COLO829 (cell line): ENCODE data around the gene FAM177B.

Experiments used
- DNase-seq: peaks from one replicate; pipeline ENCODE4 v3.0.0; 2012; ENCODE audit warnings: low spot score

FAM177B gene

DNA sequence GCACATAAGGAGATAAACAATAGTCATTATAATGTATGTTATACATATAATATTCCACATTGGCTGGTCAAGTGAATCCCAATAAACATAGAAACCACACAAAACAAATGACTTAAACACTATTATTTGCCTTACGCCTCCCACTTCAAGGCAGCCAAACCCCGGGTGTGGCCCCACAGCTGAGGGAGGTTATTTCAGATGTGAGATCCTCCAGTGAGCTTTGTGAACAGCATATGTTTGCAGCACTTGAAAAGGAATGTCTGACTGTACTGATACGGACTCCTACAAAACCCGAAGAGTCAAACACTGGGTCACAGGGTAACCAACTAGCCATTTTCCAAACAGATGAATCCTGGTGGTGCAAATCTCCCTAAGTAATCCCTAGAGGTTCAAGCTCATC lies 50.7 kb downstream of the FAM177B start:
- no peak for DNase-seq

DNA sequence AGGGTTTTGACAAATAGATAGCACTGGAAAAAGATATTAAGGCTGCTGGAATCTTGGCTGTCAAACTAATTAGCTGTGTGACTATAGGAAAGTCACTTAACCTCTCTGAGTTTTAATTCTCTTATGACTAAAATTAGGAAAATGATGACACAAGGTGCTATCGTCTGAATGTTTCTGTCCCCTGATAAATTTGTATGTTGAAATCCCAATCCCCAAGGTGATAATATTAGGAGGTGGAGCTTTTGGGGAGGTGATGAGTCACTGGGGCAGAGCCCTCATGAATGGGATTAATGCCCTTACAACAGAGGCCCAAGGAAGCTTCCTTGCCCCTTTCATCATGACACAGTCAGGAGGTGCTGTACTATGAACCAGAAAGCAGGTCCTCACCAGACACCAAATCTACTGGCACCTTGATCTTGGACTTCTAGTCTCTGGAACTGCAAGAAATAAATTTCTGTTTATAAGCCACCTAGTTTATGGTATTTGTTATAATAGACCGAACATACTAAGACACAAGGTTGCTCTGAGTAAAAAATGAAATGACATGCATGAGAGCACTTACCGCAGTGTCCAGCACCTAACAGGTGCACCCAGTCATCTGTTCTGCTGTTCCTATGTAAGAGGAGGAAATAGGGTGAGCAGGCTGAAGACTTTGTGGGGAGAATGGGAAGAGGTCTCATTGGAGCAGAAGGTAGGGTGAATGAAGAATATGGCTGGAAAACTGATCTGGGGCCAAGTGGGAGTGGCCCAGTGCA lies 51.6 kb downstream of the FAM177B start:
- DNase-seq, result no peak

DNA sequence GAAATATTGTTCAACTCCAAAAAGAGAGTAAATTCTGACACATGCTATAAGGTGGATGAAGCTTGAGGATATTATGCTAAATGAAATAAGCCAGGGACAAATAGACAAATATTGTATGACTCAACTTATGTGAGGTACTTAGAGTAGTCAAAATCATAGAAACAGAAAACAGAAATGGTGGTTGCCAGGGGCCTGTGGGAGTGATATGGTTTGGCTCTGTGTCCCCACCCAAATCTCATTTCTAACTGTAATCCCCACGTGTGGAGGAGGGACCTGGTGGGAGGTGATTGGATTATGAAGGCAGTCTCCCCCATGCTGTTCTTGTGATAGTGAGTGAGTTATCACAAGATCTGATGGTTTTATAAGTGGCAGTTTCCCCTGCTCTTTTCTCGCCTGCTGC lies 53.1 kb downstream of the FAM177B start:
- no peak for DNase-seq

DNA sequence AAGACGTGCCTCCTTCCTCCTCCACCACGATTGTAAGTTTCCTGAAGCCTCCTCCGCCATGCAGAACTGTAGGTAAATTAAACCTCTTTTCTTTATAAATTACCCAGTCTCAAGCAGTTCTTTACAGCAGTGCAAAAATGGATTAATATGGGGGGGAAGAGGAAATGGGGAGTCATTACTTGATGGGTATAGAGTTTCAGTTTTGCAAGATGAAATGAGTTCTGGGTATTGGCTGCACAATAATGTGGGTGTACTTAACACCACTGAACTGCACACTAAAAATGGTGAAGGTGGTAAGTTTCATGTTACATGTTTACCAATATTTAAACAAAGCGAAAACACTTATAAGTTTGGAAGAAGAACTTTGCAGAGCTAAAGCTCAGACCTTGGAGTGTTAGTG lies 53.5 kb downstream of the FAM177B start:
- no peak for DNase-seq

DNA sequence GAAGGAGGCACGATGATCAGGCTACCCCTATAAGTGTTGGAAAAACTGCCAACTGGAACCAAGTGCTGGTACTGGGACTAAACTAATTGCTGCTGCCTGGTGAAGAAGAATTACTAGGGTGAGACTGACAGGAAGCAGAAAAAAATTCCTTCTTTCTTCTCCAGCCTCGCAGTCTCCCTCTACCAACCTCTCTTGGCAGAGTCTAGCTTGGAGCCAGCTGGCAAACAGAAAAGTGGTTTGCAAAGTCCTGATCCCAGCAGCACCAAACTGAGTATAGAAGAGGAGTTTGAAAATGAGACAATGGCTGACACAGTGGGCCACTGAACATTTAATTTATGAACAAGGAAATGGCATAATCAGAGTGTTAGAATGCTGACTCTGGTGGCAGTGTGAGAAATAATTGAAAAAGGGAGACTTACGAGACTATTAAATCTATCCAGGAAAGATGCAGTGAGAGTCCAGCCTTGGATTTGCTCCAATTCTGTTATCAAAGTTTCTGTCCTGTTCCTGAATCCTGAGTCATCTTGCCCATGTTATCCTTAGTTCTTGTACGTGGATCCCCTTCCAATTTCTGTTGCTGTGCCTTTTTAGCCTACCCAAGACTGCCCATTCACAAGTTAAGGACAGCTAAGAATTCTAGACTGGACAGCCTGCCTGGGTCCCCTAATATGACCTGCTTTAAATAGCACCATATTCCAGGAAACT lies 54.2 kb downstream of the FAM177B start:
- no peak for DNase-seq

DNA sequence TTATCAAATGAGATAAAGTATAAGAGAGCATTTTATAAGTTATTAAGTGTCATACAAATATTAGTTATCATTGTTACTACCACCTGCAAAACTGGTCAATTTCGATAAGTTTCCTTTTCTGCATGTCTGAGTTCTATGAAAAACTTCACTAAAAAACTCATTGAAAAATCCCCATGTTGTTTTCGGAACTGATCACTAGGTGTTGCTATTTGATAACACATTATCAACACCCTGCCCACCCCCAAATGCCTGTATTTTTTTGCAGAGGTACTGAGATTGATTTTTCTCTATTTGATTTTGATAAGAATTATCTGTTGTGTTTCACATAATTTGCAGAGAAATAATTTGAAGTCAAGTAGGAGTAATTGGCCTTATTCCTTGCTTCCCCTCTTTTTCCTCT lies 55.7 kb downstream of the FAM177B start:
- peak; percentile 71 for DNase-seq

DNA sequence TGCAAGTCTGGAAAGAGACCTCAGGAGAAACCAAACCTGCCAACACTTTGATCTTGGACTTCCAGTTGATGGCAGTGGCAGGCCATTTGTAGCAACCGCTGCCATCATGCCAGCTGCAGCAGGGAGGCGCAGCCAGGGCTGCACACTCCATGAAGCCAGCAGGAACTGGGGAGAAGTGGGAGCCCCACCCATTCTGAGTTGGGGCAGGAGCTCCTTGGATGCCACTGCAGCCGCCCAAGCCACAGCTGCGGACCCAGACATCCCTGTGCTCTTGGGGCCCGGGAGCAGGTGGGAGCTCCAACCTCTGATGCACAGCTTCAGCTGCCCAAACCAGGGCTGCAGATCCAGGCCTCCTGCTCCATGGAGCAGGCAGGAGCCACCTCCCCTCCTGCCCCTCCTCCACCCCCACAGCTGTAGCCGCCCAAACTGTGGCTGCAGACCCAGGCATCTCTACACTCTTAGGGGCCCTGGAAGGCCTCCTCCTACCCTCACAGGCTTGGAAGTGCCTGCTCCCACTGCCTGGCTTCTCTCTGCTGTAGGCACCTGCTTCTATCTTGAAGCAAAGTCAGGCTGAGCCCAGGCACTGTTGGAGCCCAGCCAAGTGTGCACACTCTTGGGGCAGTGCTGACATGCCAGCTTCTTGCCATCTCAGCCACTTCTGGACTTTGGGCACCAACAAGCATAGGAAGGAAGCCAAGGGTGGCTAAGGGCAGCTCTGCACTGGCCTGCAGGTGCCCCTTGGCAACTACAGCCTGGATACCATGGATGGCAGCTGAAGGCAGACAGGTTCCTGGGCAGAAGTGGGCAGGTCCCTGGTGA lies 57.9 kb downstream of the FAM177B start:
- DNase-seq, result no peak

DNA sequence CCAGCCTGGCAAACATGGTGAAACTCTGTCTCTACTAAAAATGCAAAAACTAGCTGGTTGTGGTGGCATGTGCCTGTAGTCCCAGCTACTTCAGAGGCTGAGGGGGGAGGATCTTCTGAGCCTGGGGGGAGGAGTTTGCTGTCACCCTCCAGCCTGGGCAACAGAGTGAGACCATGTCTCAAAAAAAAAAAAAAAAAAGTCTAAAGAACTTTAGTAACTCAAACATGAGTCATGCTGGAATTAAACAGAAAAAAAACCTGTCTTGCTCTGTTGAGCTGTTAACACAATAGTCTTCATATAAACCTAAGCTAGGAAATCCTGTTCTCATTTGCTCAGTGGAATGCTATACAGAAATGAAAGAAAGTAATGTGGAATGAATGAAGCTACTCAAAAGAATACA lies 61.1 kb downstream of the FAM177B start:
- DNase-seq, result peak; percentile 91

DNA sequence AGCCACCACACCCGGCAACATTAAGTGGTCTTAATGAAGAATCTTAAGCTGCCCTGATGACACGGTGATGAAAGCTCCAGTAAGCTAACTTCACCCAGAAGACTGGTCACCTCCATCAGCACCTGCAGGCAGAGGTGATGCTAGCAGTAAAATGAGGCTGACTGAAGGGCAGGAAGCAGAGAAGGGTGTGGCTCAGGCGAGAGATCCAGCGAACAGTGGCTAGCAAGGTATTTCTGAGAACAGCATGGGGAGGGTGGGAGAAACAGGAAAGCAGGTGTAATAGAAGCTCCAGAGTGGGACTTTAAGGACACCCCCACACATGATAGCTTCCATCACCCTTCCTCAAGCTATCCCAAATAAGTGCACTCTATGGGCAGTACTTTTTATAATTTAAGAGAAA lies 62.0 kb downstream of the FAM177B start:
- DNase-seq, result no peak
